ENCODE results near the gene DNPEP. TPM values are rescaled to one million over a fixed set of nuclear protein-coding genes. Genes with fewer than 3 reads are reported as not detected.

DNPEP gene
- total and polyA plus RNA-seq, 2 of the 4 experiments (the other 2 are of a cell fraction) = 74.2 to 89.4 TPM

DNA sequence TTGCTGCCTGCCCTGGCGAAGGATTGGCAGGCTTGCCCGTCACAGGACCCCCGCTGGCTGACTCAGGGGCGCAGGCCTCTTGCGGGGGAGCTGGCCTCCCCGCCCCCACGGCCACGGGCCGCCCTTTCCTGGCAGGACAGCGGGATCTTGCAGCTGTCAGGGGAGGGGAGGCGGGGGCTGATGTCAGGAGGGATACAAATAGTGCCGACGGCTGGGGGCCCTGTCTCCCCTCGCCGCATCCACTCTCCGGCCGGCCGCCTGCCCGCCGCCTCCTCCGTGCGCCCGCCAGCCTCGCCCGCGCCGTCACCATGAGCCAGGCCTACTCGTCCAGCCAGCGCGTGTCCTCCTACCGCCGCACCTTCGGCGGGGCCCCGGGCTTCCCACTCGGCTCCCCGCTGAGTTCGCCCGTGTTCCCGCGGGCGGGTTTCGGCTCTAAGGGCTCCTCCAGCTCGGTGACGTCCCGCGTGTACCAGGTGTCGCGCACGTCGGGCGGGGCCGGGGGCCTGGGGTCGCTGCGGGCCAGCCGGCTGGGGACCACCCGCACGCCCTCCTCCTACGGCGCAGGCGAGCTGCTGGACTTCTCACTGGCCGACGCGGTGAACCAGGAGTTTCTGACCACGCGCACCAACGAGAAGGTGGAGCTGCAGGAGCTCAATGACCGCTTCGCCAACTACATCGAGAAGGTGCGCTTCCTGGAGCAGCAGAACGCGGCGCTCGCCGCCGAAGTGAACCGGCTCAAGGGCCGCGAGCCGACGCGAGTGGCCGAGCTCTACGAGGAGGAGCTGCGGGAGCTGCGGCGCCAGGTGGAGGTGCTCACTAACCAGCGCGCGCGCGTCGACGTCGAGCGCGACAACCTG lies 30.7 kb upstream of the DNPEP start, which contains the start of gene DES (continued):
- TF ChIP-seq CEBPB (IDR thresholded peaks at IDR 0.05; ENCODE audit: low read depth, low read length) (no peak), RFX5 (IDR thresholded peaks at IDR 0.05; ENCODE audit: low read depth, low read length) (no peak)

DNA sequence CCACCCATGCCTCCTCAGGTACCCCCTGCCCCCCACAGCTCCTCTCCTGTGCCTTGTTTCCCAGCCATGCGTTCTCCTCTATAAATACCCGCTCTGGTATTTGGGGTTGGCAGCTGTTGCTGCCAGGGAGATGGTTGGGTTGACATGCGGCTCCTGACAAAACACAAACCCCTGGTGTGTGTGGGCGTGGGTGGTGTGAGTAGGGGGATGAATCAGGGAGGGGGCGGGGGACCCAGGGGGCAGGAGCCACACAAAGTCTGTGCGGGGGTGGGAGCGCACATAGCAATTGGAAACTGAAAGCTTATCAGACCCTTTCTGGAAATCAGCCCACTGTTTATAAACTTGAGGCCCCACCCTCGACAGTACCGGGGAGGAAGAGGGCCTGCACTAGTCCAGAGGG lies 29.7 kb upstream of the DNPEP start:
- H3K18ac ChIP-seq (ENCODE audit: low read depth, low read length) = no peak overlapping the region
- no peak overlapping the region for H4K8ac ChIP-seq (ENCODE audit: low read depth in 2 of 2, low read length in 2 of 2)
- no peak overlapping the region for H2BK120ac ChIP-seq (ENCODE audit: low read depth, low read length)
- H3K14ac ChIP-seq (replicated peaks; ENCODE audit: low read depth, low read length) = no peak overlapping the region
- H3K36me3 ChIP-seq (ENCODE audit: control insufficient read depth, insufficient read depth, low read length) = no peaks in the 10 kb centered on the region
- no peak overlapping the region for H2BK20ac ChIP-seq (ENCODE audit: low read depth, low read length)
- intact Hi-C loops (cut with micrococcal nuclease) (no loop called here), in situ Hi-C loops (cut with MboI; ENCODE audit: low sequenced_read_pairs) (no loop called here), dilution Hi-C loops (cut with HindIII; ENCODE audit: low sequenced_read_pairs, unreplicated experiment) (no loop called here)
- H3K4me3 ChIP-seq (ENCODE audit: insufficient read depth, low read depth, low read length) = no peak overlapping the region
- no peaks in the 10 kb centered on the region; the same call in 1 of the 2 replicates for H3K9me3 ChIP-seq (ENCODE audit: control insufficient read depth, insufficient read depth, low read length)
- no peaks in the 10 kb centered on the region for H3K79me1 ChIP-seq (ENCODE audit: low read depth in 1 of 2, low read length in 2 of 2)
- H2AK9ac ChIP-seq (replicated peaks; ENCODE audit: low read depth, low read length, poor library complexity) = no peak overlapping the region
- H3K56ac ChIP-seq (ENCODE audit: extremely low read depth, insufficient read depth, low read length) = no peak overlapping the region
- ChIA-PET CTCF (interaction anchor here (1.0 to 1.4 kb wide), 2 partner anchors 15 to 112 kb away, joined by 3 read pairs; no protein-coding TSS in a partner anchor), POLR2A (ENCODE audit: unreplicated experiment) (no interaction called here)
- H3K27ac ChIP-seq (ENCODE audit: insufficient read depth, low read length) = no peak overlapping the region
- no peaks in the 10 kb centered on the region for H4K20me1 ChIP-seq (ENCODE audit: insufficient read depth, low read length)
- no peak overlapping the region for H4K91ac ChIP-seq (ENCODE audit: insufficient read depth, low read depth, low read length)
- H3K27me3 ChIP-seq (ENCODE audit: control insufficient read depth, insufficient read depth, low read length) = peaks cover 7% of the 10 kb centered on the region
- H3K9me1 ChIP-seq (ENCODE audit: insufficient read depth, low read length) = 0 out of 2 replicates have a peak, but pooled peaks cover 5% of the 10 kb centered on the region
- ATAC-seq (ENCODE audit: low read depth) (peak; percentile 35), DNase-seq (no peak)
- H3K23ac ChIP-seq (ENCODE audit: low read depth, low read length) = no peak overlapping the region
- WGBS, 2 experiments (ENCODE audit: extremely low coverage in 2 of 2, insufficient read length in 1 of 2) = 27% methylated on average over 2 of the region's 9 CpGs; no CpG with 5 or more reads in 1 of the 2 experiments
- no peak overlapping the region for H3K9ac ChIP-seq (ENCODE audit: low read depth, low read length)
- H2BK15ac ChIP-seq (ENCODE audit: low read depth, low read length) = no peak overlapping the region
- BruUV-seq (replicated peaks) = no TSS peak
- no peak overlapping the region for H2AK5ac ChIP-seq (ENCODE audit: low read depth, low read length)
- no peak overlapping the region for H2AFZ ChIP-seq (replicated peaks; ENCODE audit: low read length, poor library complexity)
- H3K4me2 ChIP-seq (ENCODE audit: low read depth, low read length) = no peak overlapping the region
- TF ChIP-seq MAZ (IDR thresholded peaks at IDR 0.05; ENCODE audit: borderline replicate concordance, low read depth, low read length) (no peak), MXI1 (IDR thresholded peaks at IDR 0.05; ENCODE audit: borderline replicate concordance, low read depth, low read length) (no peak)
- H3K4ac ChIP-seq (ENCODE audit: low read depth, low read length) = no peak overlapping the region
- H3K4me1 ChIP-seq (ENCODE audit: control insufficient read depth, insufficient read depth, low read length) = peaks cover 5% of the 10 kb centered on the region; the same call in 1 of the 2 replicates
- no peak overlapping the region; the same call in 1 of the 2 replicates for H4K5ac ChIP-seq (ENCODE audit: low read depth, low read length)
- H2BK5ac ChIP-seq (ENCODE audit: low read depth, low read length, poor library complexity, severe bottlenecking) = no peak overlapping the region

Measured in IMR-90 (cell line).